ENCODE measurements around the gene SLC12A2. TPM values are rescaled to one million over a fixed set of nuclear protein-coding genes. Genes with fewer than 3 reads are reported as not detected.

Gene SLC12A2
- total and polyA plus RNA-seq, 7 donors, result 2.8 to 55.9 (median 49.6) TPM

DNA sequence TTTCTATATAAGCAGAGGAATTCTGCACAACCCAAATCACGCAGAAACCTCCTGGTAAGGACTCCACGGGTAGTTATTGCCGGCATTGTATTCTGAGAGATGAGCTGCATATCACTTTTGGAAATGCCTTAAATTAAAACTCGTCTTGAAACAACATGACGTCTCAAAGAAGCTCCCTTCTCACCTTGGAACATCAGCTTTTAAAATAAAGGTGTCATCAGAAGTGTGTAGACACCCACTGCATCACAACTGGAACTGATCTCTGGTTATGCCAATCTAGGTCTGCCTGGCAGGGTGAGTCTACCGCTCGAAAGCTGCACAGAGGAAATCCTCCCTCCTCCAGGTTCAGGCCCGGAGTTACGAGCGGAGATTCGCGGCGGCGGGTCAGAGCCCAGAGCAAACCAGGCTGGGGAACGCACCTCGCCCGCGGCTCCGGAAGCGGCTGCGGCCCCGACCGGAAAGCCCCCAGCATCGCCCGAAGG is 974 bp upstream of the SLC12A2 start:
- TF ChIP-seq POLR2AphosphoS5 (IDR thresholded peaks at IDR 0.05), result no peak
- TF ChIP-seq, protein P1, sequence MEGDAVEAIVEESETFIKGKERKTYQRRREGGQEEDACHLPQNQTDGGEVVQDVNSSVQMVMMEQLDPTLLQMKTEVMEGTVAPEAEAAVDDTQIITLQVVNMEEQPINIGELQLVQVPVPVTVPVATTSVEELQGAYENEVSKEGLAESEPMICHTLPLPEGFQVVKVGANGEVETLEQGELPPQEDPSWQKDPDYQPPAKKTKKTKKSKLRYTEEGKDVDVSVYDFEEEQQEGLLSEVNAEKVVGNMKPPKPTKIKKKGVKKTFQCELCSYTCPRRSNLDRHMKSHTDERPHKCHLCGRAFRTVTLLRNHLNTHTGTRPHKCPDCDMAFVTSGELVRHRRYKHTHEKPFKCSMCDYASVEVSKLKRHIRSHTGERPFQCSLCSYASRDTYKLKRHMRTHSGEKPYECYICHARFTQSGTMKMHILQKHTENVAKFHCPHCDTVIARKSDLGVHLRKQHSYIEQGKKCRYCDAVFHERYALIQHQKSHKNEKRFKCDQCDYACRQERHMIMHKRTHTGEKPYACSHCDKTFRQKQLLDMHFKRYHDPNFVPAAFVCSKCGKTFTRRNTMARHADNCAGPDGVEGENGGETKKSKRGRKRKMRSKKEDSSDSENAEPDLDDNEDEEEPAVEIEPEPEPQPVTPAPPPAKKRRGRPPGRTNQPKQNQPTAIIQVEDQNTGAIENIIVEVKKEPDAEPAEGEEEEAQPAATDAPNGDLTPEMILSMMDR (IDR thresholded peaks at IDR 0.05), result no peak
- TF ChIP-seq POLR2A (IDR thresholded peaks at IDR 0.05), result peak in 1 of 2 donors; percentile 33
- TF ChIP-seq EP300 (IDR thresholded peaks at IDR 0.05), result no peak
- H3K36me3 ChIP-seq, result no peaks in the 10 kb centered on the region
- H3K27me3 ChIP-seq, result no peaks in the 10 kb centered on the region
- 0 to 1% methylated on average over 25 of the region's 25 CpGs for WGBS, 2 donors
- peak overlapping the region; percentile 79 to 92 (median 80) for H3K4me3 ChIP-seq
- DNase-seq, result no peak
- H3K27ac ChIP-seq, result peak overlapping the region; percentile 95 to 98 (median 97)
- intact Hi-C loops (cut with DNase I), result loop anchor here (2.0 to 10.0 kb wide), 4 partner anchors 208 to 520 kb away; no protein-coding TSS in a partner anchor
- H3K9me3 ChIP-seq, result no peaks in the 10 kb centered on the region
- H3K4me1 ChIP-seq, result peaks cover 0 to 65% (median 45%) of the 10 kb centered on the region in 4 donors

DNA sequence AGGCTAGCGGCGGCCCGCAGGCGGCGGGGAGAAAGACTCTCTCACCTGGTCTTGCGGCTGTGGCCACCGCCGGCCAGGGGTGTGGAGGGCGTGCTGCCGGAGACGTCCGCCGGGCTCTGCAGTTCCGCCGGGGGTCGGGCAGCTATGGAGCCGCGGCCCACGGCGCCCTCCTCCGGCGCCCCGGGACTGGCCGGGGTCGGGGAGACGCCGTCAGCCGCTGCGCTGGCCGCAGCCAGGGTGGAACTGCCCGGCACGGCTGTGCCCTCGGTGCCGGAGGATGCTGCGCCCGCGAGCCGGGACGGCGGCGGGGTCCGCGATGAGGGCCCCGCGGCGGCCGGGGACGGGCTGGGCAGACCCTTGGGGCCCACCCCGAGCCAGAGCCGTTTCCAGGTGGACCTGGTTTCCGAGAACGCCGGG is 253 bp downstream of the SLC12A2 start:
- TF ChIP-seq EP300 (IDR thresholded peaks at IDR 0.05) (no peak), POLR2AphosphoS5 (IDR thresholded peaks at IDR 0.05) (no peak), POLR2A (IDR thresholded peaks at IDR 0.05) (peak in 1 of 2 donors; percentile 2)
- TF ChIP-seq, protein P1 (IDR thresholded peaks at IDR 0.05), result peak in 2 of 4 experiments; percentile 30 to 46
- Histone ChIP-seq H3K9me3 (no peaks in the 10 kb centered on the region), H3K36me3 (no peaks in the 10 kb centered on the region), H3K27ac (peak overlapping the region; percentile 95 to 98 (median 97)), H3K27me3 (no peaks in the 10 kb centered on the region), H3K4me1 (peaks cover 0 to 56% (median 41%) of the 10 kb centered on the region in 4 donors), H3K4me3 (peak overlapping the region; percentile 79 to 92 (median 80))
- peak; percentile 84 for DNase-seq
- 0 to 1% methylated on average over 53 of the region's 53 CpGs for WGBS, 2 donors
- intact Hi-C loops (cut with DNase I), result loop anchor here (1.0 to 10.0 kb wide), 5 partner anchors 133 to 522 kb away; no protein-coding TSS in a partner anchor

DNA sequence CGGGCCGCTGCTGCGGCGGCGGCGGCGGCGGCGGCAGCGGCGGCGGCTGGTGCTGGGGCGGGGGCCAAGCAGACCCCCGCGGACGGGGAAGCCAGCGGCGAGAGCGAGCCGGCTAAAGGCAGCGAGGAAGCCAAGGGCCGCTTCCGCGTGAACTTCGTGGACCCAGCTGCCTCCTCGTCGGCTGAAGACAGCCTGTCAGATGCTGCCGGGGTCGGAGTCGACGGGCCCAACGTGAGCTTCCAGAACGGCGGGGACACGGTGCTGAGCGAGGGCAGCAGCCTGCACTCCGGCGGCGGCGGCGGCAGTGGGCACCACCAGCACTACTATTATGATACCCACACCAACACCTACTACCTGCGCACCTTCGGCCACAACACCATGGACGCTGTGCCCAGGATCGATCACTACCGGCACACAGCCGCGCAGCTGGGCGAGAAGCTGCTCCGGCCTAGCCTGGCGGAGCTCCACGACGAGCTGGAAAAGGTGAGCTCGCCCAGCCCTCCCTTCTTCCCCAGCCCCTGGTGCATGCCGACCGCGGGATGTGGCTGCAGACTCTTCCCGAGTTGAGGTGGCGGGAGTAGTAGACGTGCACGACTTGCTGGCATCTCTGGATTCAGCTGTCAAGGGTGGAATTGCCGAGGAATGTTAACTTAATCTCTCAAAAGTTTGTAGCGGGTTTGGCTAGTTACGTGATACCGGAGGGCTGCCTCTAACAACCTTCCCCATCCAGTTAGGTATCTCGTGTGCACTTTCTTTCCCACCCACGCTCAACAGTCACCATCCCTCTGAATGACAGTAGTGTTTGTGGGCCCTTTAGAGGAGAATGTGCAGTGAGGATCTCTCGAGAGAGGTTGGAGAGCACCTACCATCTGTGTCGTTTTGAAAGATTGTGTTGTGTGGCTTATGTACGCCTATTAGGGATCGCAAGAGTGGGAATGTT is 932 bp downstream of the SLC12A2 start:
- H3K27ac ChIP-seq, result peak overlapping the region; percentile 95 to 98 (median 97)
- H3K4me3 ChIP-seq, result peak overlapping the region; percentile 79 to 92 (median 80)
- H3K9me3 ChIP-seq, result no peaks in the 10 kb centered on the region
- peak; percentile 78 for DNase-seq
- peaks cover 0 to 50% (median 34%) of the 10 kb centered on the region in 4 donors for H3K4me1 ChIP-seq
- H3K36me3 ChIP-seq, result no peaks in the 10 kb centered on the region
- no peaks in the 10 kb centered on the region for H3K27me3 ChIP-seq
- TF ChIP-seq POLR2AphosphoS5 (IDR thresholded peaks at IDR 0.05) (no peak), POLR2A (IDR thresholded peaks at IDR 0.05) (no peak), EP300 (IDR thresholded peaks at IDR 0.05) (no peak)
- TF ChIP-seq, protein P1 (IDR thresholded peaks at IDR 0.05), result no peak
- WGBS, 2 donors, result 1% methylated on average over 71 of the region's 71 CpGs
- intact Hi-C loops (cut with DNase I), result loop anchor here (1.0 to 10.0 kb wide), 3 partner anchors 133 to 522 kb away; no protein-coding TSS in a partner anchor

DNA sequence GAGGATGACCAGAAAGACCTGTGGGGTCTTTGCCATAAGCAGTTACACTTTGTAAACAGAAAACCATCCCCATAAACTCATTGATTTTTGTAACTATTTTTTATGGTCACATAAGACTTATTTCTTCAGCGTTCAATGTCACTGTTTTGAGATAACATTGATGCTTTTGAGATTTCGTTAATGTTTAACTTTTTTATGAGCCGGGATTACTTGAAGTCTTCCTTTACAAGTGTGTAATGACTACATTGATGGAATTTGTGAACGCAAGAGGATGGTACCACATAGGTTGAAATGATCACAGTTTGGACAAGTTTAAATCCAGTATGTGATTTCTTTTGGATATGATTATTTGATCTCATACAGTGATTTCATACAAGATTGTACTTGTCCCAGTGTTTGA is 1.8 kb downstream of the SLC12A2 start:
- TF ChIP-seq, protein P1 (IDR thresholded peaks at IDR 0.05), result no peak
- TF ChIP-seq POLR2A (IDR thresholded peaks at IDR 0.05), result no peak
- intact Hi-C loops (cut with DNase I), result loop anchor here (10.0 kb wide), 1 partner anchor 211 kb away; no protein-coding TSS in a partner anchor
- Histone ChIP-seq H3K9me3 (no peaks in the 10 kb centered on the region), H3K4me1 (peaks cover 0 to 41% (median 28%) of the 10 kb centered on the region in 4 donors), H3K4me3 (peak overlapping the region; percentile 79 to 92 (median 80)), H3K27me3 (no peaks in the 10 kb centered on the region), H3K27ac (peak overlapping the region in 3 of 4 donors; percentile 95 to 98 (median 98)), H3K36me3 (no peaks in the 10 kb centered on the region)
- WGBS, 2 donors, result 8 to 48% methylated on average over 4 of the region's 4 CpGs
- DNase-seq, result no peak
